ENCODE results near the gene RAB3C.
"Not testable (repeated sequence)": the region's sequence is repeated elsewhere in the genome, so short reads cannot be mapped to it uniquely, and the experiment has no call there.

RAB3C gene

DNA sequence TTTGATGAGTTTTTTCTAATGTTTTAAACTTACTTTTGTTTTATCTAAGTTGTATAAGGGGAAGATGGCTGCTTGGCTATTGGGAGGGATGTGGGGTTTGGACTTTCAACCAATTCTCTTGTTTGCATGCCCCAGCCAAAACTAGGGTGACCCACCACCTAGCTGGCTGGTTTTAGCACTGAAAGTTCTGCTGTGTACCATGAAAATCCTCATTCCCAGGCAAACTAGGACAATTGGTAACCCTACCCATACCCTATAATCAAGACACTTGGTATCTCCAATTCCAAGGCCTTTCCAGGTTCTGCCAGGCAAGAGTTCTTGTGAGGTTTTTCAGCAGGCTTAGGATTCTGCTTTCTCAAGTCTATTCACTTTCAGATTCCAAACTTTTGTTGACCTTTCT lies 13.1 kb downstream of the RAB3C start:
- TF ChIP-seq ZFX (IDR thresholded peaks at IDR 0.05) = no peak
- TF ChIP-seq, protein P1, sequence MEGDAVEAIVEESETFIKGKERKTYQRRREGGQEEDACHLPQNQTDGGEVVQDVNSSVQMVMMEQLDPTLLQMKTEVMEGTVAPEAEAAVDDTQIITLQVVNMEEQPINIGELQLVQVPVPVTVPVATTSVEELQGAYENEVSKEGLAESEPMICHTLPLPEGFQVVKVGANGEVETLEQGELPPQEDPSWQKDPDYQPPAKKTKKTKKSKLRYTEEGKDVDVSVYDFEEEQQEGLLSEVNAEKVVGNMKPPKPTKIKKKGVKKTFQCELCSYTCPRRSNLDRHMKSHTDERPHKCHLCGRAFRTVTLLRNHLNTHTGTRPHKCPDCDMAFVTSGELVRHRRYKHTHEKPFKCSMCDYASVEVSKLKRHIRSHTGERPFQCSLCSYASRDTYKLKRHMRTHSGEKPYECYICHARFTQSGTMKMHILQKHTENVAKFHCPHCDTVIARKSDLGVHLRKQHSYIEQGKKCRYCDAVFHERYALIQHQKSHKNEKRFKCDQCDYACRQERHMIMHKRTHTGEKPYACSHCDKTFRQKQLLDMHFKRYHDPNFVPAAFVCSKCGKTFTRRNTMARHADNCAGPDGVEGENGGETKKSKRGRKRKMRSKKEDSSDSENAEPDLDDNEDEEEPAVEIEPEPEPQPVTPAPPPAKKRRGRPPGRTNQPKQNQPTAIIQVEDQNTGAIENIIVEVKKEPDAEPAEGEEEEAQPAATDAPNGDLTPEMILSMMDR (conservative IDR thresholded peaks at IDR 0.05) = no peak

DNA sequence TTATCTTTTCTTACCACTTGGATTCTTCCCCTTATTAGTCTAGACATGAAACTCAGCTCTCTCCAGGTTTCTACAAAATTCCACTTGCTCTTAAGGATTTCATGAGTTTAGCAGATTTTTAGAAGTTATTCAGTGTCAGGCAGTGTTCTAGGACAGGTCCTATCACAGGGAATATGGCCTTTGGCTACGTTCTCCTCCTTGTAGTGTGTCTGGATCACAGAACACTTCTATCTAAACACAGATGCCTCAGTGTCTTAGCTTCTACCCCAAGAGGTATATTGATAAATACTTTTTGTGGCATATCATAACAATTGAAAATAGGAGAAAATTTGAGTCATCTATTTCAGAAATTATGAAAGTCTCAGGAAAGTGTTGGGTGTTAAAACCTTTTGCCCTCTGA lies 15.6 kb downstream of the RAB3C start:
- TF ChIP-seq, protein P1 (conservative IDR thresholded peaks at IDR 0.05) = no peak
- TF ChIP-seq ZFX (IDR thresholded peaks at IDR 0.05) = no peak

More for the DNA sequence above, 13.1 kb downstream of the RAB3C start:
- no peak overlapping the region for H3K27ac ChIP-seq

DNA sequence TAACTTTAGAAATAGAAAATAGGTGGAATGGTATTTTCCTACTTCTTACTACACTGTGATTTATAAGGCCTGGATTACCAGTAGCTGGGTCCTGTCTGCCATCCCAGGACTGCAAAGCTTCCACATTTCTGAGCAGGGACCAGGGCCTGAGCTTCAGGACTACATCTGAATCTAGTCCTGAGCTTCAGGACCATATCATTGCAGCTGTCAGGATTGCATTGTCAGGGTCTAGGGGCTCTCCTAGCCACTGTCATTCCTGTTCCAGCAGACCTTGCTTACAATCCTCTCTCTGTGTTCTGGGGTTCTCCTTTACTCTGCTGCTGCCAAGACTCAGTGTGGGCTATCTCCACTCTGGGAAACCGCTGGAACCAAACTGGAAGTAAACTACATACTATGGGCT lies 16.3 kb downstream of the RAB3C start:
- no peak overlapping the region for H3K27ac ChIP-seq
- no peak for TF ChIP-seq ZFX (IDR thresholded peaks at IDR 0.05)
- TF ChIP-seq, protein P1 (conservative IDR thresholded peaks at IDR 0.05) = no peak

More for the DNA sequence above, 15.6 kb downstream of the RAB3C start:
- H3K27ac ChIP-seq = no peak overlapping the region

DNA sequence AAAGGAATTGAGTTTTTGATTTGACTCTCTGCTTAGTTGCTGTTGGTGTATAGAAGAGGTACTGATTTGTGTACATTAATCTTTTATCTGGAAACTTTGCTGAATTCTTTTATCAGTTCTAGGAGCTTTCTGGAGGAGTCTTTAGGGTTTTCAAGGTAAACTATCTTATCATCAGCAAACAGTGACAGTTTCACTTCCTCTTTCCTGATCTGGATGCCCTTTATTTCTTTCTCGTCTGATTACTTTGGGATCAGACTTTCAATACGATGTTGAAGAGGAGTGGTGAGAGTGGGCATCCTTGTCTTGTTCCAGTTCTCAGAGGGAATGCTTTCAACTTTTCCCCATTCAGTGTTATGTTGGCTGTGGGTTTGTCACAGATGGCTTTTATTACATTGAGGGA lies 17.7 kb downstream of the RAB3C start:
- not testable (repeated sequence) for H3K27ac ChIP-seq

DNA sequence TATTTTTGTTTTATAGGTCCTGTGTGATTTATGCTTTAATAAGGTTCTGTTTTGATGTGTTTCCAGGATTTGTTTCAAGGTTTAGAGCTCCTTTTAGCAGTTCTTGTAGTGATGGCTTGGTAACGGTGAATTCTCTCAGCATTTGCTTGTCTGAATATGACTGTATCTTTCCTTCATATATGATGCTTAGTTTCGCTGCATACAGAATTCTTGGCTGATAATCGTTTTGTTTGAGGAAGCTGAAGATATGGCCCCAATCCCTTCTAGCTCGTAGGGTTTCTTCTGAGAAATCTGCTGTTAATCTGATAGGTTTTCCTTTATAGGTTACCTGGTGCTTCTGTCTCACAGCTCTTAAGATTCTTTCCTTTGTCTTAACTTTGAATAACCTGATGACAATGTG lies 20.0 kb downstream of the RAB3C start:
- H3K27ac ChIP-seq = not testable (repeated sequence)

DNA sequence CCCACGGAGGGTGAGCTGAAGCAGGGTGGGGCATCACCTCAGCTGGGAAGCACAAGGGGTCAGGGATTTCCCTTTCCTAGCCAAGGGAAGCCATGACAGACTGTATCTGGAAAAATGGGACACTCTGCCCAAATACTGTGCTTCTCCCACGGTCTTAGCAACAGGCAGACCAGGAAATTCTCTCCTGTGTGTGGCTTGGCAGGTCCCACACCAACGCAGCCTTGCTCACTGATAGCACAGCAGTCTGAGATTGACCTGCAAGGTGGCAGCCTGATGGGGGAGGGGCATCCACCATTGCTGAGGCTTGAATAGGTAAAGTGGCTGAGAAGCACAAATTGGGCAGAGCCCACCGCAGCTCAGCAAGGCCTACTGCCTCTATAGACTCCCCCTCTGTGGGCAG lies 23.2 kb downstream of the RAB3C start:
- no peak for TF ChIP-seq ZFX (IDR thresholded peaks at IDR 0.05)
- TF ChIP-seq, protein P1 (conservative IDR thresholded peaks at IDR 0.05) = no peak
- H3K27ac ChIP-seq = no peak overlapping the region

DNA sequence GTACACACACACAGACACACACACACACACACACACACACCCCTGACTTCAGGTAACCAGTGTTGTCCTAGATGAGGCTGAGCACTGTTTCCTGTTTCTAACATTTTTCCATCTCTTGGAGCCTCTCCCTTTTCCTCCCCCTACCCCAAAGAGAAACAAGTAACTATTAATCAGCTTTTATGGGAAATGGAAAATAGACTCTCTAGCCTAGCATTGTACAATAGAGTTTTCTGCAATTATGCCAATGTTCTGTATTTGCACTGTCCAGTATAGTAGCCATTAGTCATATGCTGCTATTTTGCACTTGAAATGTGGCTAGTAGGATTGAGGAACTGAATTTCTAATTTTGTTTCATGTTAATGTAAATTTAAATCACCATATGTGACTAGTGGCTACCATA lies 33.1 kb downstream of the RAB3C start:
- TF ChIP-seq, protein P1 (conservative IDR thresholded peaks at IDR 0.05) = no peak
- no peak for TF ChIP-seq ZFX (IDR thresholded peaks at IDR 0.05)
- no peak overlapping the region for H3K27ac ChIP-seq

DNA sequence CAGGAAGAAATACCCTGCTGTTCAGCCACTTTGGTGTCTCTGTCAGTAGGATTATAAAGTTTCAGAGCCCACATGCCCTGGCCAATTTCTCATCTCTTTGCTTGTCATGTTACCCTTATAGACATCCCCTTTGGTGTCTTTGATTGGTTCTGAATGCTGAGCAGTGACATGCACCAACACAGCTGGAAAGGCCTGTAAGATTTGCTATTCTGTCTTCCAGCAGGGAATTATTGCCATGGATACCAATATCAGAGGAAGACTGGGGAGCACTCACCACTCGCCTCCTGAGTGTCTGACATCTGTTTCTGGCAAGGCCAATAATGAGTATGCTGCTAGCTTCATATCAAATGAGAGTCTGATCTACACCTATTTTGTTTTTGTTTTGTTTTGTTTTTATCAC lies 34.4 kb downstream of the RAB3C start:
- no peak for TF ChIP-seq ZFX (IDR thresholded peaks at IDR 0.05)
- TF ChIP-seq, protein P1 (conservative IDR thresholded peaks at IDR 0.05) = no peak
- no peak overlapping the region for H3K27ac ChIP-seq

DNA sequence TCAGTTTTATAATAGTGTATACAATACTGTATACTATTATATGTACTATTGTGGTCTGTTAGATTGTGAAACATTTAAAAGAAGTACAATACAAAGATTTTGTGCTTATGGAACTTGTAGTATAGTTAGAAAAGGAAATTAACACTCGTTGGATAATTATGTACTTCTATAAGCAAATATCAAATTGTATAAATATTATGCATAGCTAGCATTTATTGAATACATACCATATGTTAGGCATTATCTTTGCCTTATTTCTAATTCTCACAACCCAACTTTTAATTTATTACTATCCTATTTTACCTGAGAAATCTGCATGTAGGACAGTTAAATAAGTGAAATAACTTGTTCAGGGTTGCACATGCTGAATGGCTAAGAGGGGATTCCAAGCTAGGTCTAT lies 37.5 kb downstream of the RAB3C start:
- no peak for TF ChIP-seq ZFX (IDR thresholded peaks at IDR 0.05)
- TF ChIP-seq, protein P1 (conservative IDR thresholded peaks at IDR 0.05) = no peak
- H3K27ac ChIP-seq = no peak overlapping the region
